ENCODE measurements around the gene SLC24A1. TPM values are rescaled to one million over a fixed set of nuclear protein-coding genes. Genes with fewer than 3 reads are reported as not detected.

The SLC24A1 gene
- total RNA-seq, 2 donors from 2014 or later, result 8.9 to 14.5 TPM

DNA sequence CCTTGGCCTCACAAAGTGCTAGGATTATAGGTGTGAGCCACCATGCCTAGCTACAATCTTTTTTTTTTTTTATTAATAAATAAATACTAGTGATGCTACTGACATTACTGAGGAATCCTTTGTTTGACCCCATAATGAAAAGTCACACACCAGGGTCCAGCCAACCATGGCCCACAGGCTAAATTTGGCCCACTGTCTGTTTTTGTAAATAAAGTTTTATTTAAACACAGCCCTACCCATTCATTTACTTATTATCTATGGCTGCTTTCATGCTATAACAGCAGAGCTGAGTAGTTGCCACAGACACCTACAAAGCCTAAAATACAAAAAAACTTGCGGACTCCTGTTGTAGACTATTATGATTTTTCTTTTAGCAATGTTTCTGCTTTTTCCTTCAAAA is 18.2 kb upstream of the SLC24A1 start:
- no peaks in the 10 kb centered on the region for H3K4me1 ChIP-seq (replicated peaks)
- no peaks in the 10 kb centered on the region for H3K27me3 ChIP-seq (replicated peaks; ENCODE audit: insufficient read depth)
- H3K4me3 ChIP-seq, result no peak overlapping the region
- intact Hi-C loops (cut with DNase I), result no loop called here
- no peak for TF ChIP-seq POLR2A (IDR thresholded peaks at IDR 0.05)
- TF ChIP-seq POLR2AphosphoS5 (IDR thresholded peaks at IDR 0.05), result no peak
- TF ChIP-seq, protein P1, sequence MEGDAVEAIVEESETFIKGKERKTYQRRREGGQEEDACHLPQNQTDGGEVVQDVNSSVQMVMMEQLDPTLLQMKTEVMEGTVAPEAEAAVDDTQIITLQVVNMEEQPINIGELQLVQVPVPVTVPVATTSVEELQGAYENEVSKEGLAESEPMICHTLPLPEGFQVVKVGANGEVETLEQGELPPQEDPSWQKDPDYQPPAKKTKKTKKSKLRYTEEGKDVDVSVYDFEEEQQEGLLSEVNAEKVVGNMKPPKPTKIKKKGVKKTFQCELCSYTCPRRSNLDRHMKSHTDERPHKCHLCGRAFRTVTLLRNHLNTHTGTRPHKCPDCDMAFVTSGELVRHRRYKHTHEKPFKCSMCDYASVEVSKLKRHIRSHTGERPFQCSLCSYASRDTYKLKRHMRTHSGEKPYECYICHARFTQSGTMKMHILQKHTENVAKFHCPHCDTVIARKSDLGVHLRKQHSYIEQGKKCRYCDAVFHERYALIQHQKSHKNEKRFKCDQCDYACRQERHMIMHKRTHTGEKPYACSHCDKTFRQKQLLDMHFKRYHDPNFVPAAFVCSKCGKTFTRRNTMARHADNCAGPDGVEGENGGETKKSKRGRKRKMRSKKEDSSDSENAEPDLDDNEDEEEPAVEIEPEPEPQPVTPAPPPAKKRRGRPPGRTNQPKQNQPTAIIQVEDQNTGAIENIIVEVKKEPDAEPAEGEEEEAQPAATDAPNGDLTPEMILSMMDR (IDR thresholded peaks at IDR 0.05), result no peak
- no peak for DNase-seq (ENCODE audit: low spot score)
- H3K36me3 ChIP-seq, result no peaks in the 10 kb centered on the region
- 97% methylated on average over 1 of the region's 1 CpG for WGBS
- no peaks in the 10 kb centered on the region for H3K9me3 ChIP-seq
- no peak overlapping the region for H3K27ac ChIP-seq

DNA sequence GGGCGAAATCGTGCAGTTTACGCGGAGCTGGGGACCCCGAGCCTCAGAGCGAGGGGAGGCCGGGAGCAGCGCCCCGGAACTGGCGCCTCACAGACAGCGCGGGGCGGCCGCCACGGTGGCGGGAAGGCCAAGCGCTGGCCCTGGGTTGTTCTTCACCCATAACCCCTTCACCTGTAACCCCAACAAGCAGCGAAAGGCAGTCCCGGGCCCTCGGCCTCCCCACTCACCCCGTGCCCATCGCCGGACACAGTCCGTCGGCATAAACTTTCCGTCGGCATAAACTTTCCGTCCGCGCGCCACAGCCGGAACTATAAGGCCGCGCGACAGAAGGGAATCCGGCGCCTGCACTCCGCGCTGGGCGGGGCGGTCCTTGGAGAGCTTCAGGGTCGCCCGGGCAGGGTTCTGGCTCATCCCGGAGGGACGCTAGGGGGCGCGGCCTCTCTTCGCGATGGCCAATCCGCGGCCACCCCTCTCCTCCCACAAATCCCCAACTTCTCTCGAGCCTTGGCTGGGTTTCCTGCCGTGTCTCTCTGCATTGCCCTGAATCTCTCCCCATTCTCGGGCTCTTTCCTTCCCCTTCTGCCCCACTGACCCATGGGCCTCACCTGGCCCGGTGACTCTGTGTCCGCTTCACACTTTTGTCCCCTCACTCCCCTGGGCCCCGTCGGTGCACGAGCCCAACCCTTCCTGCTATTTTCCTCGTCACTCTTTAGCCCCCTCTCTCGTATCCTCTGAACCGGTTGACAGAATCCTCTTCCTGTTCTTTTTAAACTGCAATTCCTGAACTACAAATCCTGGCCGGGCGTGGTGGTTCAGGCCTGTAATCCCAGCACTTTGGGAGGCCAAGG is 10.6 kb upstream of the SLC24A1 start, which contains the start of gene INTS14:
Gene INTS14, minus strand, starts transcription at position 261 of the 848 bp plus-strand sequence. CDS start 3,751 bp downstream, outside the sequence.
- Histone ChIP-seq H3K36me3 (no peaks in the 10 kb centered on the region), H3K4me3 (peak within 1 kb of the TSS; percentile 79 to 91), H3K4me1 (replicated peaks) (peaks cover 4% of the 10 kb centered on the region), H3K27ac (peak within 1 kb of the TSS; percentile 84 to 95), H3K27me3 (replicated peaks; ENCODE audit: insufficient read depth) (no peaks in the 10 kb centered on the region), H3K9me3 (no peaks in the 10 kb centered on the region)
- no peak for TF ChIP-seq POLR2A (IDR thresholded peaks at IDR 0.05)
- TF ChIP-seq, protein P1 (IDR thresholded peaks at IDR 0.05), result peak; percentile 58 to 86 (median 84)
- TF ChIP-seq POLR2AphosphoS5 (IDR thresholded peaks at IDR 0.05), result peak; percentile 91
- DNase-seq (ENCODE audit: low spot score), result peak; percentile 97
- intact Hi-C loops (cut with DNase I), result no loop called here
- WGBS, result under 1% methylated on average over 64 of the region's 64 CpGs

DNA sequence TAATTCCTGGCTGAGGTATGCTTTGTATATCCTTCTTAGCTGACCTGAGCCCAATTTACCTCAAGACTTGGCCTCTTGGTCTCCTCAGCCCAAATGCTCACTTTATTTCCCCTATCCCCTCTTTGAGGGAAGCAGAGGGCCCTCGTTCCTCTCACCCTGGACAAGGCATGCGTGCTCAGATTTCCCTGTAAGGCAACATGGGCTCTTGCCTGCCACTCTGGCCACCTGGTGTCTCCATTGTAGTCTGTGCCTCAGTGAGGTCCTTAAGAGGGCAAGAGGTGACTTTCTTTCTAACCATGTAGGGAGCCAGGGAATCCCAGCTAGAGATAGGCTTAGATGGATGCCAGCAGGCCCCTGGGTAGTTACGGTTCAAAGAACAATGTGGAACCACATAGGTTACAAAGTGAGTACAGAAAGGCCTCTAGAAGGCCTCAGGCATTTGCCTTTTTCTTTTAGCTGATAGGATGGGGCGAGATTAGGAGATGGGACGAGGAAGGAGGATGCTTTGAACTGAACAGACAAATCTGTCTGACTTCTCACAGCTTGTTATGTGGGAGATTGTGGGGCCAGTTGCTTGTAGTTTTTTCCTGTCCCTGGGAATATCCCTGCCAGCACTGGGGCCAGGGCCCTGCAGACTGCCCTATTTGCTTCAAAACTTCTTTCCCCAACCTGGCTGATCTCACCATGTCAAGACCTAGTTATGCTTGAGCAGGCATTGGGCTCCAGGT is 9.7 kb upstream of the SLC24A1 start:
- Histone ChIP-seq H3K27ac (peak overlapping the region; percentile 84 to 95), H3K27me3 (replicated peaks; ENCODE audit: insufficient read depth) (no peaks in the 10 kb centered on the region), H3K9me3 (no peaks in the 10 kb centered on the region), H3K4me1 (replicated peaks) (peaks cover 4% of the 10 kb centered on the region), H3K4me3 (peak overlapping the region; percentile 79 to 91), H3K36me3 (no peaks in the 10 kb centered on the region)
- intact Hi-C loops (cut with DNase I), result no loop called here
- no peak for DNase-seq (ENCODE audit: low spot score)
- TF ChIP-seq POLR2AphosphoS5 (IDR thresholded peaks at IDR 0.05) (no peak), POLR2A (IDR thresholded peaks at IDR 0.05) (no peak)
- TF ChIP-seq, protein P1 (IDR thresholded peaks at IDR 0.05), result no peak
- 66% methylated on average over 5 of the region's 5 CpGs for WGBS

DNA sequence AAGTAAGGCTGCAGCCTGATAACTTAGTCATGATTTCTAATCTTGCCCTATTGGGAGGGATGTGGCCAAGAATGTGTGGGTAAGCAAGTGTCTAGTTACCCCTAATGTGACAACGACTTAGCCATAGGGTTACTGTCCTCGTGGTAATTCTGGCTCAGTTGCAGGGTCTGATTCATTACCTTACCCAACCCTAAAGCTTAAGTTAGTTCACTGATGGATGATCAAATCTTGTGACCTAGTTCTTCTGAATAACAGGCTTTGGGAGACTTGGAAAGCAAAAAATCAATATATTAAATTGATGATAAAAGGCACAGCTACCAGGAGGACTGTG is 9.2 kb upstream of the SLC24A1 start:
- no peak for TF ChIP-seq POLR2AphosphoS5 (IDR thresholded peaks at IDR 0.05)
- no peak for TF ChIP-seq POLR2A (IDR thresholded peaks at IDR 0.05)
- TF ChIP-seq, protein P1 (IDR thresholded peaks at IDR 0.05), result no peak
- WGBS, result 42% methylated on average over 2 of the region's 2 CpGs
- intact Hi-C loops (cut with DNase I), result no loop called here
- Histone ChIP-seq H3K4me3 (no peak overlapping the region), H3K9me3 (no peaks in the 10 kb centered on the region), H3K27ac (no peak overlapping the region), H3K4me1 (replicated peaks) (peaks cover 4% of the 10 kb centered on the region), H3K27me3 (replicated peaks; ENCODE audit: insufficient read depth) (no peaks in the 10 kb centered on the region), H3K36me3 (no peaks in the 10 kb centered on the region)
- DNase-seq (ENCODE audit: low spot score), result no peak
